CD1c-positive myeloid dendritic cell (primary cell): ENCODE data around the gene CRYBB2.
A peak's percentile ranks its signal among the peaks of the same experiment; 100 is the strongest.
"Not testable (repeated sequence)": the region's sequence is repeated elsewhere in the genome, so short reads cannot be mapped to it uniquely, and the experiment has no call there.

Experiments
- DNase-seq: peaks from one replicate; pipeline ENCODE4 v3.0.0-alpha.2; 2016; ENCODE audit errors: extremely low spot score

Gene CRYBB2

GRCh38 chr22:25199731-25200520, 19.5 kb upstream of the CRYBB2 start, which contains the start of gene CRYBB3:
CRYBB3 (plus strand) TSS chr22:25199858; CDS start chr22:25201397, 1,539 bp downstream.
- DNase-seq, result no peak

DNA sequence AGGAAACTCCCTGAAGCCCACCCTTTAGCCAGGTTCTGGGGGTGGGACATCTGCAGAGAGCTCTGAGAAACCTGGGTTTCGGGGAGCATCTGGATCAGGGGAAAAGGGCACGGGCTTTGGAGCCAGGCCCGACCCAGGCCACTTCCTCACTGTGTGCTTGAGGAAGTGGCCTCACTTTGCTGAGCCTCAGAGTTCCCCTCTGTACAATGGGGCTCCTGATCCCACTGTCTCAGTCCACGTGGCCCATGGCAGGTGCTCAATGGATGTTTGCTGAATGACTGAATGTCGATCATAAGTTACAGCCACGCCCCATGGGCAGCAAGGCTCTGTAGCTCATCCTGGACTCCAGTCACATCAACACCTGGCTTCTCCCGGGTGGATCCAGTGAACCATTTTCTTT, 18.5 kb upstream of the CRYBB2 start:
- DNase-seq, result no peak

DNA sequence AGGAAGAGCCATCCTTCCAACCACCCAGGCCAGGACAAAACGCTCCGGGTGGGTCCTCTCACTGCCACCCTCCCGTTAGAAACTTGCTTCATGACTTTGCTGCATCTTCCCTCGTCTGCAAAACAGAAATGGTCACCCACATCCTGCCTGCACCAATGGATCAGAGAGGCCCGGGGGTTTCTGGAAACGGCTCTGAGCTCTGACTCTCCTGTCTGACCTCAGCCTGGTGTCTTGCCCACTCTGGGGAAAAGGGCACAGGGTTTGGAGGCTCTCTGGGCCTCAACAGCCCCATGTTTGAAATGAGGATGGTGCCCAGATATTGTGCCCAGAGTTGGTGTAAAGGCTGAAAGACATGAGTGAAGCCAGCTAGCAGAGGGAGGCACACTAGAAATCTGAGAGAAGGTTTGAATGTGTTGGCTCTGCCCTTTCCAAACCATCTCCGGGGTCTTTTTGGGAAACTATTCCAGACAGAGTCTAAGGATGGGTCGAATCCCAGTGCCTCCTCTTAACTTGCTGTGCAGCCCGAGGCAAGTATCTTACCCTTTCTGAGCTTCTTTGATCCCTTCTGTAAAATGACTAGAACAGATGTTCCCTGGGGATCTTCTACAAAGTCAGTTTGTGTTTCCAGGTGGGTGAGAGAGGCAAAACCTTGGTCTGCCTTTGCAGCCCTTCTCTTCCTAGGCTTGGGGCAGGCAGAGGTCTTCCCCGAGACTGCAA, 17.7 kb upstream of the CRYBB2 start:
- DNase-seq, result no peak

DNA sequence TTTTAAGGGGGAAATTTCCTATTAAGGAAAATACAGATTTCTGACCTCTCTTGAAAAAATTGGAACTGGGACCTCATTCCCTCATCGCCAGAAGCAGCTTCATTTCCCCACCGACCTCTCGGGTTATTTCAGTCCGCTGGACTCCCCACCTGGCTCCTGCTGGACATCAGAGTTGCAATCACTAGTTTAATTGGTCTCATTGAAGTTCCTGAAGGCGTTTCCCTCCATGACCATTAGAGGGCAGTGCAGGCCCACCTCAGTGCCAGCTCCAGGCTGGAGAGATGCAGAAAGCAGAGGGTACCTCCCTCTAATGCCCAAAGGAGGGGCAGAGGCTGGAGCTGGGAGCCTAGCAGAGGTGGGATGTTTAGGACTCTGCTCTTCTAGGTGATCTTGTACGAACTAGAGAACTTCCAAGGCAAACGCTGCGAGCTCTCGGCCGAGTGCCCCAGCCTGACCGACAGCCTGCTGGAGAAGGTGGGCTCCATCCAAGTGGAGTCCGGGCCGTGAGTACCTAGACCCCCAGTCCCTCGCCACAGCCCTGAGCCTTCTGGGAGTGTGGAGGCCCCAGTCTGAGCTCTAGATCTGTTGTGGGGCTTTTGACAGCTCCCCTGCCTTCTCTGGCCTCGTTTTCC, 17.0 kb upstream of the CRYBB2 start:
- DNase-seq, result peak; percentile 57

GRCh38 chr22:25203082-25203481, 16.4 kb upstream of the CRYBB2 start:
- no peak for DNase-seq

DNA sequence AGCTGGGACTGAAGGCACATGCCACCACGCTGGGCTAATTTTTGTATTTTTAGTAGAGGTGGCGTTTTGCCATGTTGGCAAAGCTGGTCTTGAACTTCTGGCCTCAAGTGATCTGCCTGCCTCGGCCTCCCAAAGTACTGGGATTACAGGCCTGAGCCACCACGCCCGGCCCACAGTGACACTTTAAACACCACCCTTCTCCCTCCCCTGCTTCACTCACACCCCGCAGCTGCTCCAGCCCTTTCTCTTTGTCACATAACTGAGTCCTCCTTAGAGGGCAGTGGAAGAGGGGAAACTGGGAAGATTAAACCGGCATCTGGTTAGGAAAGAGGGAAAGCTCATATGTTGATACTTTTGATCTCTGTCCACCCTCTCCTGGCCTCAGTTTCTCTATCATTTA, 14.9 kb upstream of the CRYBB2 start:
- not testable (repeated sequence) for DNase-seq

GRCh38 chr22:25205847-25206246, 13.6 kb upstream of the CRYBB2 start:
- DNase-seq, result no peak

DNA sequence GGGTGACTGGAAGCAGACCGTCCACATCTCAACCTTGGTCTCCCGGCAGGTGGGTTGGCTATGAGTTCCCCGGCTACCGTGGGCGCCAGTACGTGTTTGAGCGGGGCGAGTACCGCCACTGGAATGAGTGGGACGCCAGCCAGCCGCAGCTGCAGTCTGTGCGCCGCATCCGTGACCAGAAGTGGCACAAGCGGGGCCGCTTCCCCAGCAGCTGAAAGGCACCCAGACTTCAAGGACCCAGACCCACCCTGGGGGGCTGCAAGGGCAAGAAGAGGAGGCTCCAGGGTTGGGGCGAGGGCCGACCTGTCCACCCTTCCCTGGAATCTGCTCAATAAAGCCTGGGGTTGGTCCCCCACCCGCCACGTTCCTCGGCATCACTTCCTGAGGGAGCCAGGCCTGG, 12.4 kb upstream of the CRYBB2 start:
- no peak for DNase-seq

DNA sequence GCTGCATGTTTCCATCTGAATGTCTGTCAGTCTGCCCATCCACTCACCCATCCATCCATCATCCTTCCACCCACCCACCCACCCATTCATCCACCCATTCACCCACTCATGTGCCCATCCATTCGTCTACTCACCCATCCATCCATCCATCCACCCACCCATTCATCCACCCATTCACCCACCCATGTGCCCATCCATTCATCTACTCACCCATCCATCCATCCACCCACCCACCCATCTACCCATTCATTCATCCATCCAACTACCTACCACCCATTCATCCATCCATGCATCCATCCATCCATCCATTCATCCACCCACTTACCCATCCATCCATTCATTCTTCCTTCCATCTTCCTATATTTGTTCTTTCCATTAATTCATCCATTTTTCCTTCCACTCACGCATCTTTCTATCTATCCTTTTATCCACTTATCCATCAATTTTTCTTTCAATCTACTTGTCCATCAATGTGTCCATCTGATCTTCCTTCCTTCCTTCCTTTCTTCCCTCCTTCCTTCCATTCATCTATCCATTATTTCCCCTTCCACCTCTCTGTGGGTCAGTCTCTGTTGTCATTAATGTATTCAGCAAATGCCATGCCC, 11.8 kb upstream of the CRYBB2 start:
- DNase-seq, result no peak

DNA sequence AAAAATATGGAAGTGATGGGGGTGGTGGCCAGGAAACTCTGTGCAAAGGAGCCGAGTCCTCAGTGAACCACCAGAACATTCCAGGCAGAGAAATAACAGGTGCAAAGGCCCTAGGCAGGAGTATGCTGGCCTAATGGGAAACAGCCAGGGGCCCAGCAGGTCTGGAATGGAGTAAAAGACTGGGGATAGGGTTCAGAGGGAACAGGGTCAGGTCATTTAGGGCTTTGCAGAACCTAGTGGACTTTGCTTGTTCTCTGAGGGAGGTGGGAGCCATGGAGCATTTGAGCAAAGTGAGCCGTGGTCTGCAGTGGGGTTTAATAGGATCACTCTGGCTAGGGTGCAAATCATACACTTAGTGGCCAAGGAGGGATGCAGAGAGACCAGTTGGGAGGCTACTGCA, 11.1 kb upstream of the CRYBB2 start:
- DNase-seq, result no peak

DNA sequence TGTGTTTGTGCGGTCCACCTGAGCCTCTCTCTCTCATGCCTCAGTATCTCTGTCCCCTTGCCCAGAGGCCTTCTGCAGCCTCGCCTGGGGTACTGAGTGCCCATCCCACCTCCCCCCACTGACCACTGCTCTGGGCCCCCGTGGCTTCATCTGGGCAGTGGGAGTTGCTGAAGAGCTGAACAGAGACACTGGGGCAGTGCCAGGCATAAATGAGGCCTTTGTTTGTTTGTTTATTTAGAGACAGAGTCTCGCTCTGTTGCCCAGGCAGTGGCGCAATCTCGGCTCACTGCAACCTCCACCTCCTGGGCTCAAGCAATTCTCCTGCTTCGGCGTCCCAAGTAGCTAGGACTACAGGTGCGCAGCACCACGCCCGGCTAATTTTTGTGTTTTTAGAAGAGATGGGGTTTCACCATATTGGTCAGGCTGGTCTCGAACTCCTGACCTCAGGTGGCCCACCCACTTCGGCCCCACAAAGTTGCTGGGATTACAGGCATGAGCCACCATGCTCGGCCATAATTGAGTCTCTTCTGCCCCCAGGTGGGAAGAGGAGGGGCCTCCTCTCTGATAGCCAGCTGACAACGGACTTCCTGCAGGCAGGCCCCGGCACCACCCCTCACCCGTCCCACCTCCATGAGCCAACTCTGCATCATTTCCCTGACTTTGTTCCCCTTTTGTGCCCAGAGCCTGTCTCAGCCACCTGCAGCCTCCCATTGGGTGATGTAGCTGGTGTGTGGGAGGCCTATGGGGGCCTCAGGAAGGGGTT, 10.5 kb upstream of the CRYBB2 start:
- DNase-seq, result no peak

GRCh38 chr22:25210793-25211192, 8.6 kb upstream of the CRYBB2 start:
- DNase-seq, result no peak

GRCh38 chr22:25212337-25212736, 7.1 kb upstream of the CRYBB2 start:
- no peak for DNase-seq

DNA sequence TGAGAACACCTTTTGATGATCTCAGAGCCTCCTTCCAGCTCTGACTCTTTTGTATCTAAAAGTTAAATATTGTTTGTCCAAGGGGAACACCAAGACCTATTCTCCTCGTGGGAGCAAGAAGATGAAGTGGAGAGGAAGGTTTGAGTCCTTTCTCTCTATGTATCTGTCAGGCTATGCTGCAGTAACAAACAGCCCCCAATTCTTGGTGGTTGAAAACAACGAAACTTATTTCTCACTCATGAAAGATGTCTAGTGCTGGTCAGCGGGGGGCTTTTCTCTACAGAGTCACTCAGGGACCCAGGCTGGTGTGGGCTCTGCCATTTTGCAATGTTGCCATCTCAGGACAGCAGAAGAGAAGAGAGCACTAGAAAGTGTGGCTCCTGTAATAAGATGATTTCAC, 6.2 kb upstream of the CRYBB2 start:
- no peak for DNase-seq

GRCh38 chr22:25216230-25216629, 3.2 kb upstream of the CRYBB2 start:
- DNase-seq, result no peak

DNA sequence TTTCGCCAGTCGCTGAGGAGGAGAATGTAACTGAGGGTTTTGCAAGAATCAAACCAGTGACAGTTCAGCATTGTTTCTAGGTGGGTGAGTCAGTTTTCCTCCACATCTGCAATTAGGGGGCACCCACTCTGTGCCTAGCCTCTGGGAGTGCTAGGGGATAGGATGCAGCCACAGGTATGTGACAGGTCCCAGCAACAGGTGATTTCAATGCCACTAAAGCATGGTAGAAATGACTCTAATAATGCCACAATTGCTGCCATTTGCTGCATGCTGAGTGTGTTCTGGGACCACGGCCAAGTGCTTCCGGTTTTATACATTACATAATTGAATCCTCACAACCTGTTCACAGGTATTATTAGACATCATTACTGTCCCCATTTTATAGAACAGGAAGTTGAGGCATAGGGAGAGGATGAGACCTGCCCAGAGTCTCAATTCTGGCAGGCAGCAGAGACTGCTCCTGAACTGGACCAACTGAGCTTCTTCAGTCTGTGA, 556 bp downstream of the CRYBB2 start:
- DNase-seq, result no peak

GRCh38 chr22:25221790-25222189, 2.4 kb downstream of the CRYBB2 start:
- no peak for DNase-seq

DNA sequence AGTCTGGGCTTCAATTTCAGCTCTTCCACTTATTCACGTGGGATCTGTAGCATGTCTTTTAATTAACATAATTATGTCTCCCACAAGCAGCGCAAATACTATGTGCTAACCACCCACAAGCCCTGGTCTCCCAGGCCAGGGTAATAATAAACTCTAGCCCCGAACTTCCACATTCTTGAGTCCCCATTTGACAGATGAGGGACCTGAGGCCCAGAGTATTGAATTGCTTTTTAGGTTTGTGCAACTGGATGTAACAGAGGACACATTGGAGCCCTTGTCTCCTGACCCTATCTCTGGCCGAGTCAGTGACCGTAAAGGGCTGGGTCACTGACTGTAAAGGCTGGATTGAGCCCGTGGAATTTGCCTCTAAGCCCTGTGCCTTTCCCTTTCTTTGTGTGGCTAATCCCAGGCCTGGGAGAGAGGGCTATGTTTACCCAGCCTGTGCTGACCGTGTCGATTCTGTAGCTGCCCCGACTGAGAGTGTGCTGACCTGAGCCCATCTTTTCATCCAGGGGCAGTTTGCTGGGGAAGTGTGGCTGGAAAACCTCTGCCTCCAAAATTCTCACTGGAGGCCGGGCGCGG, 3.9 kb downstream of the CRYBB2 start:
- DNase-seq, result no peak

GRCh38 chr22:25228822-25229221, 9.4 kb downstream of the CRYBB2 start:
- no peak for DNase-seq

GRCh38 chr22:25230760-25231159, 11.3 kb downstream of the CRYBB2 start:
- DNase-seq, result not testable (repeated sequence)

DNA sequence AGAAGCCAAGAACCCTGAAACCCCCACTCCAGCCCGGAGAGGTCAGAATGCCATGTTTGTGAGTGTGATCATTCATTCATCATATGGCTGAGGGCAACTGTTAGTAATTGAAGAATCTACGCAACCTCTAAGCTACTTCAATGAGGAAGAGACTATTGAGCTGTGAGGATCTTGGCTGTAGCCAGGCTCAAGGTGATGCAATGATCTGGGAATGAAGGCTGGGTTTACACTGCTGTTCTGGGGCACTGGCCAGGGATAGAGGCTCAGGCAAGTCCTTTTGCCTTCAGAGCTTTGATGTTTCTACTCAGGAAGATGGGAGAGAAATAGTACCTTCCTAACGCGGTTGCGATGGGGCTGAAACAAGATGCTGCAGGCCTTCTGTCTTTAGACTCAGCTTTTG, 12.9 kb downstream of the CRYBB2 start:
- no peak for DNase-seq
